Cardiac muscle cell (in vitro differentiated cells and primary cell): Measurements from ENCODE around the gene ANKRD33B. TPM values are rescaled to one million over a fixed set of nuclear protein-coding genes. Genes with fewer than 3 reads are reported as not detected.
A peak's percentile ranks its signal among the peaks of the same experiment; 100 is the strongest.

Experiments used
- DNase-seq, 2 donors: peaks; one replicate each; pipeline versions ENCODE4 v3.0.0 to v3.0.0-alpha.2; 2010 to 2017; ENCODE audit warnings: low read depth in 1 of 2, low spot score in 1 of 2
- H3K27ac ChIP-seq: fragments of 200-600 bp; sonication (generic); 2 replicates; pipeline ENCODE4 v1.5.1; 2016
- H3K27me3 ChIP-seq: fragments of 200-600 bp; sonication (generic); 2 replicates; pipeline ENCODE4 v1.6.0; 2016; ENCODE audit warnings: control low read depth
- H3K36me3 ChIP-seq: fragments of 200-600 bp; sonication (generic); 2 replicates; pipeline ENCODE4 v1.5.1; 2016; ENCODE audit warnings: control low read depth
- H3K4me1 ChIP-seq: fragments of 200-600 bp; sonication (generic); 2 replicates; pipeline ENCODE4 v1.8.1; 2017; ENCODE audit warnings: low read depth, mild to moderate bottlenecking, mixed run types
- H3K4me3 ChIP-seq: fragments of 200-600 bp; sonication (generic); 2 replicates; pipeline ENCODE4 v1.5.1; 2016; ENCODE audit warnings: mild to moderate bottlenecking
- H3K9me3 ChIP-seq: fragments of 200-600 bp; sonication (generic); 2 replicates; pipeline ENCODE4 v1.5.1; 2017; ENCODE audit warnings: low read depth, mild to moderate bottlenecking, control low read depth
- CTCF ChIP-seq: IDR thresholded peaks from 2 replicates; pipeline ENCODE4 v1.5.1; 2012; ENCODE audit warnings: low read depth, mild to moderate bottlenecking, low read length
- polyA plus RNA-seq: library from polyadenylated mRNA; unstranded; fragments of >200 nt; fragmentation: Nextera tagmentation; extraction: Ambion mirVana; gene quantifications from 2 replicates; pipeline ENCODE4 v1.2.1, GENCODE V29; 2016
- total RNA-seq: library from RNA; depleted of rRNA; stranded (reverse); fragments of >200 nt; gene quantifications from 2 replicates; pipeline ENCODE4 v1.2.3, GENCODE V29; 2016

Gene ANKRD33B
- total and polyA plus RNA-seq, 2 experiments from 2014 or later: 5.7 to 14.8 TPM

- Histone ChIP-seq H3K27ac (no peak overlapping the region), H3K4me3 (no peak overlapping the region), H3K27me3 (no peaks in the 10 kb centered on the region), H3K36me3 (no peaks in the 10 kb centered on the region), H3K9me3 (no peaks in the 10 kb centered on the region), H3K4me1 (no peaks in the 10 kb centered on the region)
- no peak for TF ChIP-seq CTCF
- no peak for DNase-seq
Observed at GRCh38 chr5:10633271-10634049, 69.6 kb downstream of the ANKRD33B start.

GRCh38 chr5:10634050-10634449 is 70.2 kb downstream of the ANKRD33B start:
- no peak overlapping the region for H3K27ac ChIP-seq
- H3K27me3 ChIP-seq: no peaks in the 10 kb centered on the region
- no peak for DNase-seq
- H3K9me3 ChIP-seq: no peaks in the 10 kb centered on the region
- TF ChIP-seq CTCF: no peak
- no peaks in the 10 kb centered on the region for H3K4me1 ChIP-seq
- no peak overlapping the region for H3K4me3 ChIP-seq
- no peaks in the 10 kb centered on the region for H3K36me3 ChIP-seq

GRCh38 chr5:10634562-10634961 is 70.7 kb downstream of the ANKRD33B start:
- no peaks in the 10 kb centered on the region for H3K27me3 ChIP-seq

GRCh38 chr5:10635257-10635866 is 71.5 kb downstream of the ANKRD33B start:
- H3K36me3 ChIP-seq: no peaks in the 10 kb centered on the region
- H3K4me3 ChIP-seq: no peak overlapping the region
- DNase-seq: peak in 1 of 2 donors; percentile 22
- no peaks in the 10 kb centered on the region for H3K27me3 ChIP-seq
- H3K4me1 ChIP-seq: no peaks in the 10 kb centered on the region
- H3K27ac ChIP-seq: no peak overlapping the region
- no peak for TF ChIP-seq CTCF
- no peaks in the 10 kb centered on the region for H3K9me3 ChIP-seq

More at GRCh38 chr5:10634562-10634961, 70.7 kb downstream of the ANKRD33B start:
- no peak overlapping the region for H3K27ac ChIP-seq
- DNase-seq: no peak
- no peaks in the 10 kb centered on the region for H3K4me1 ChIP-seq
- H3K4me3 ChIP-seq: no peak overlapping the region
- no peaks in the 10 kb centered on the region for H3K9me3 ChIP-seq
- H3K36me3 ChIP-seq: no peaks in the 10 kb centered on the region
- TF ChIP-seq CTCF: no peak

GRCh38 chr5:10635867-10636350 is 72.0 kb downstream of the ANKRD33B start:
- no peaks in the 10 kb centered on the region for H3K36me3 ChIP-seq
- no peak overlapping the region for H3K4me3 ChIP-seq
- no peaks in the 10 kb centered on the region for H3K4me1 ChIP-seq
- no peak for TF ChIP-seq CTCF
- H3K27ac ChIP-seq: no peak overlapping the region
- H3K27me3 ChIP-seq: no peaks in the 10 kb centered on the region
- no peaks in the 10 kb centered on the region for H3K9me3 ChIP-seq
- DNase-seq: no peak
